Transverse colon (tissue), 4 donors: ENCODE measurements around the gene CDKN2B-AS1. TPM values are rescaled to one million over a fixed set of nuclear protein-coding genes. Genes with fewer than 3 reads are reported as not detected.

ENCODE experiments used
- DNase-seq: peaks from one replicate; pipeline ENCODE4 v3.0.0-alpha.2; 2019
- H3K27ac ChIP-seq, 4 donors: fragments of 200-600 bp; sonication (generic); 2 replicates each; pipeline ENCODE4 v1.5.1; 2016 to 2018; ENCODE audit warnings: inconsistent platforms in 4 of 4
- H3K27me3 ChIP-seq: fragments of 200-600 bp; sonication (generic); 2 replicates; pipeline ENCODE4 v1.5.1; 2017; ENCODE audit warnings: inconsistent platforms
- H3K36me3 ChIP-seq, 4 donors: fragments of 200-600 bp; sonication (generic); 2 replicates each; pipeline ENCODE4 v1.5.1; 2017 to 2019; ENCODE audit warnings: inconsistent platforms in 4 of 4
- H3K4me1 ChIP-seq, 4 donors: fragments of 200-600 bp; sonication (generic); 2 replicates each; pipeline ENCODE4 v1.5.1; 2017 to 2020; ENCODE audit warnings: inconsistent platforms in 4 of 4
- H3K4me3 ChIP-seq, 4 donors: fragments of 200-600 bp; sonication (generic); 1 replicate in 1 of 4; 2 replicates in 3 of 4; pipeline versions ENCODE4 v1.5.1 to v1.6.1; 2017 to 2019; ENCODE audit warnings: inconsistent platforms in 4 of 4
- H3K9me3 ChIP-seq, 2 donors: fragments of 200-600 bp; sonication (generic); 2 replicates each; pipeline ENCODE4 v1.5.1; 2017 to 2019; ENCODE audit warnings: inconsistent platforms in 2 of 2
- CTCF ChIP-seq, 5 experiments: fragments of 200-600 bp in 3 of 5; fragments of 450-650 bp in 2 of 5; sonication (generic) in 3 of 5; IDR thresholded peaks; 1 replicate in 2 of 5; 2 replicates in 3 of 5; pipeline ENCODE4 v1.5.1; 2016 to 2017; ENCODE audit warnings: antibody characterized with exemption in 5 of 5, inconsistent platforms in 3 of 5, mild to moderate bottlenecking in 2 of 5, moderate library complexity in 1 of 5
- EP300 ChIP-seq: sonication (generic); formaldehyde crosslinking; IDR thresholded peaks from one replicate; pipeline ENCODE4 v1.6.1; 2017; ENCODE audit warnings: antibody characterized with exemption, low read depth
- POLR2A ChIP-seq: fragments of 450-650 bp; IDR thresholded peaks from one replicate; pipeline ENCODE4 v1.6.1; 2016; ENCODE audit warnings: antibody characterized with exemption, mild to moderate bottlenecking, moderate library complexity
- POLR2AphosphoS5 ChIP-seq, 3 donors: sonication (generic); formaldehyde crosslinking; IDR thresholded peaks; one replicate each; pipeline ENCODE4 v1.6.1; 2016; ENCODE audit warnings: antibody characterized with exemption in 3 of 3
- WGBS, 2 donors: methylation state at CpG; one replicate each; pipeline ENCODE4 v1.1.5; 2018; ENCODE audit warnings: low coverage in 1 of 2; 5-methylcytosine and 5-hydroxymethylcytosine counted together
- in situ Hi-C, 4 donors: fragments of 200-750 bp; cut with MboI; loops; one replicate each; pipeline versions ENCODE4 v1.15.0 to v1.15.1; 2017; ENCODE audit warnings: low sequenced_read_pairs in 3 of 4, low pct_ligation_motif_present in 1 of 4, low pct_unique_long_range_greater_than_20kb in 1 of 4
- intact Hi-C: fragments of 100-400 bp; cut with DNase I; formaldehyde crosslinking; loops from one replicate; pipeline ENCODE4 v1.15.1; 2023; ENCODE audit warnings: low total_unique reads
- total RNA-seq, 4 donors: library from RNA; depleted of rRNA; stranded (reverse); fragments of >200 nt; gene quantifications; one replicate each; pipeline ENCODE4 v1.1.0, GENCODE V29; 2016

Gene CDKN2B-AS1
- total RNA-seq, 4 donors from 2014 or later, result 1.00 to 152 (median 46.0) TPM

GRCh38 chr9:22141908-22142307, 147.3 kb downstream of the CDKN2B-AS1 start:
- no peak overlapping the region for H3K27ac ChIP-seq
- in situ Hi-C loops (loop anchor here in 1 of 4 donors (25.0 kb wide), 1 partner anchor 330 kb away; the partner anchor contains the start of gene MTAP), intact Hi-C loops (no loop called here)
- H3K4me3 ChIP-seq, result no peak overlapping the region
- no peak for TF ChIP-seq EP300
- no peak for TF ChIP-seq POLR2A
- TF ChIP-seq CTCF (IDR thresholded peaks at IDR 0.05), result no peak
- no peak for DNase-seq
- 17 to 33% methylated on average over 1 of the region's 1 CpG for WGBS, 2 donors
- H3K9me3 ChIP-seq, result no peaks in the 10 kb centered on the region
- H3K4me1 ChIP-seq, result peaks cover 0 to 4% (median 0%) of the 10 kb centered on the region in 4 donors
- no peaks in the 10 kb centered on the region for H3K36me3 ChIP-seq
- no peaks in the 10 kb centered on the region for H3K27me3 ChIP-seq

DNA sequence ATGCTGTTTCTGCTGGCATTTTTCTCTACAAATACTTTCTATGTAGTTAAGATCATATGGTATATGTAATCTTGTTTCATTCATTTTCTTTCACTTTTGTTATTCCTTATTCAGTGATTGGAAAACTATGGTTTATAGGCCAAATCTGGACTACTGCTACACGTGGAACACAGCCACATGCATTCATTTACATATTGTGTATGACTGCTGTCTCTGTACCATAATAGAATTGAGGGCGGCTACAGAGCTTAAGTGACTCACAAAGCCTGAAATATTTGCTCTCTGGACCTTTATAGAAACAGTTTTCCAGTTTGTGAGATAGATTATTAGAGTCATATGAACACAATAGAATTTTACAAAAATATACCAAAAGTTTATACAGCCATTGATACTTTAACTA, 148.1 kb downstream of the CDKN2B-AS1 start:
- peaks cover 0 to 4% (median 0%) of the 10 kb centered on the region in 4 donors for H3K4me1 ChIP-seq
- no peak for DNase-seq
- no peak overlapping the region for H3K4me3 ChIP-seq
- no peak overlapping the region for H3K27ac ChIP-seq
- in situ Hi-C loops, result loop anchor here in 1 of 4 donors (25.0 kb wide), 1 partner anchor 330 kb away; the partner anchor contains the start of gene MTAP
- intact Hi-C loops, result no loop called here
- no peak for TF ChIP-seq POLR2AphosphoS5 (IDR thresholded peaks at IDR 0.05)
- TF ChIP-seq POLR2A, result no peak
- no peak for TF ChIP-seq EP300
- TF ChIP-seq CTCF (IDR thresholded peaks at IDR 0.05), result no peak
- H3K9me3 ChIP-seq, result no peaks in the 10 kb centered on the region
- WGBS, 2 donors, result 28 to 48% methylated on average over 2 of the region's 2 CpGs
- no peaks in the 10 kb centered on the region for H3K36me3 ChIP-seq
- H3K27me3 ChIP-seq, result peaks cover 4% of the 10 kb centered on the region

DNA sequence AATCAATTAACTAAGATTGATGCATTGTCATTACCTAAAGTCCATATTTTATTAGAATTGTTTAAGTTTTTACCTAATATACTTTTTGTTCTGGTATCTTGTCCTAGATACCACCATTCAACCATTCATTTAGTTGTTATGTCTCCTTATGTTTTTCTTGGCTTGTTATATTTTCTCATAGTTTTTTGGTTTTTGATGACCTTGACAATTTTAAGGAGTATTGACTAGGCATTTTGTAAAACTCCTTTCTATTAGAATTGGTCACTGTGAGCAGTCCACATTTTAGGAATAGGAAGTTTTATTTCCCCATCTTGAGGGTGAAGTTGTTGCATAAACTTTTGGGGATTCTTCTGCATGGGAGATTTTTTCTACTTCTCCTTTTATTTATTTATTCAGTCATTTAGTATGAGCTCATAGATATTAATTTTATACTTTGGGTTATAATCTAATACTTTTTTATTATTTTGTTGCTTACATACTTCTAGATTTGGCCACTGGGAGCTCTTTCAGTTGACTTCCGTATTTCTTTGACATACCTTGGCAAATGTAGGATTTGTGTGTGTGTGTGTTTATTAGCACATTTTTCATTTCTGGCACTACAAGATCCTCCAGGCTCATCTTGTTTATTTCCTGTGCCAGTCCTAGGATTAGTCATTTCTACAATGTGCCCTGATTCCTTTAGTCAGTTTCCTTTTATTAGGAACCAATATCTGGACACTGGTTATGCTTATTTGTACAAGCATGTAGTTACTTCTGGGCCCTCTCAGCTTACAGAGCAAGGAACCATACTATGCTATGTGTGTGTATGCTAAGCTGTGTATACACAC, 149.4 kb downstream of the CDKN2B-AS1 start:
- WGBS, 2 donors, result 0 to 100% methylated on average over 1 of the region's 1 CpG
- Histone ChIP-seq H3K4me1 (peaks cover 0 to 4% (median 0%) of the 10 kb centered on the region in 4 donors), H3K9me3 (no peaks in the 10 kb centered on the region), H3K27ac (no peak overlapping the region), H3K27me3 (peaks cover 4% of the 10 kb centered on the region), H3K4me3 (no peak overlapping the region), H3K36me3 (no peaks in the 10 kb centered on the region)
- in situ Hi-C loops, result loop anchor here in 1 of 4 donors (25.0 kb wide), 1 partner anchor 332 kb away; the partner anchor contains the start of gene MTAP
- no peak for TF ChIP-seq POLR2A
- intact Hi-C loops, result no loop called here
- no peak for DNase-seq

- H3K27me3 ChIP-seq, result peaks cover 9% of the 10 kb centered on the region
- no peak overlapping the region for H3K4me3 ChIP-seq
- H3K4me1 ChIP-seq, result peaks cover 0 to 4% (median 0%) of the 10 kb centered on the region in 4 donors
- 64 to 86% methylated on average over 3 of the region's 3 CpGs for WGBS, 2 donors
- no peak for DNase-seq
- H3K27ac ChIP-seq, result no peak overlapping the region
- TF ChIP-seq POLR2AphosphoS5 (IDR thresholded peaks at IDR 0.05) (no peak), POLR2A (no peak), CTCF (IDR thresholded peaks at IDR 0.05) (no peak), EP300 (no peak)
- H3K36me3 ChIP-seq, result no peaks in the 10 kb centered on the region
- in situ Hi-C loops (loop anchor here in 1 of 4 donors (25.0 kb wide), 1 partner anchor 334 kb away; the partner anchor contains the start of gene MTAP), intact Hi-C loops (no loop called here)
- no peaks in the 10 kb centered on the region for H3K9me3 ChIP-seq
These were observed 152.0 kb downstream of the CDKN2B-AS1 start for GRCh38 chr9:22146604-22147003.
